Parathyroid adenoma (tissue), 2 donors: Measurements from ENCODE around the gene EEPD1.
"Not testable (repeated sequence)": the region's sequence is repeated elsewhere in the genome, so short reads cannot be mapped to it uniquely, and the experiment has no call there.

Experiments
- H2AFZ ChIP-seq: fragments of 300-600 bp; sonication (generic); one replicate; pipeline ENCODE4 v1.7.0; 2017; ENCODE audit warnings: antibody characterized with exemption, mild to moderate bottlenecking
- H3K27ac ChIP-seq: fragments of 300-600 bp; sonication (generic); one replicate; pipeline ENCODE4 v1.7.0; 2017
- H3K27me3 ChIP-seq: fragments of 300-600 bp; sonication (generic); one replicate; pipeline ENCODE4 v1.7.0; 2017; ENCODE audit warnings: low read length; ENCODE audit not compliant: control insufficient read depth, insufficient read depth
- H3K36me3 ChIP-seq: fragments of 300-600 bp; sonication (generic); one replicate; pipeline ENCODE4 v1.7.0; 2017; ENCODE audit warnings: low read length; ENCODE audit not compliant: control insufficient read depth, insufficient read depth
- H3K4me1 ChIP-seq: fragments of 300-600 bp; sonication (generic); one replicate; pipeline ENCODE4 v1.7.0; 2017; ENCODE audit warnings: control low read depth
- H3K4me2 ChIP-seq: fragments of 300-600 bp; sonication (generic); one replicate; pipeline ENCODE4 v1.7.0; 2017; ENCODE audit warnings: low read length
- H3K4me3 ChIP-seq: fragments of 300-600 bp; sonication (generic); one replicate; pipeline ENCODE4 v1.7.0; 2017; ENCODE audit warnings: low read depth, low read length
- H3K79me2 ChIP-seq: fragments of 300-600 bp; sonication (generic); one replicate; pipeline ENCODE4 v1.7.0; 2017; ENCODE audit warnings: control low read depth
- H3K9ac ChIP-seq: fragments of 300-600 bp; sonication (generic); one replicate; pipeline ENCODE4 v1.7.0; 2017; ENCODE audit warnings: mild to moderate bottlenecking
- H3K9me3 ChIP-seq: fragments of 300-600 bp; sonication (generic); one replicate; pipeline ENCODE4 v1.7.0; 2017; ENCODE audit warnings: low read length; ENCODE audit not compliant: control insufficient read depth
- TF ChIP-seq, protein P1 (sequence below): fragments of 300-600 bp; sonication (generic); IDR thresholded peaks from one replicate; pipeline ENCODE4 v1.7.0; 2017; ENCODE audit warnings: antibody characterized with exemption, mild to moderate bottlenecking
- donor health status: primary hyperparathyroidism.

EEPD1 gene

DNA sequence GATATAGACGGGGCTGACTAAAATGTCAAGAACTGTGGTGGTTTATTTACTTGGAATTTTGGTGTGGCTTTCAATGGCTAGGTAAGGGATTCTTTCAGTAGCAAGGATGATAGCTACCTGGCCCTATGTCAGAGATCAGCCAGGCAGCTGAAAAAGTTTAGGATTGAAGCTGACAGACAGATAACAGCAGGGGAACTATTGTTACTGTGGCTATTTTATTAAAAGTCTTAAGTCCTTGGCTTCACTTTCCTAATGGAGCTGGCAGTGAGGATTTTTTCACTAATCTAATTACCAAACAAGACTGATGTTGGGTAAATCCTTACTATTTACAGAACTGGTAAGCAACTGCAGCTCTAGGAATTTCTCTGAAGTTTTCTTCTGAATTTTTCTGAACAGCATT, 164.2 kb downstream of the EEPD1 start:
- H2AFZ ChIP-seq = no peak overlapping the region
- no peaks in the 10 kb centered on the region for H3K27me3 ChIP-seq
- no peak overlapping the region for H3K9ac ChIP-seq
- H3K79me2 ChIP-seq = no peaks in the 10 kb centered on the region
- no peaks in the 10 kb centered on the region for H3K9me3 ChIP-seq
- H3K4me3 ChIP-seq = no peak overlapping the region
- H3K4me1 ChIP-seq = no peaks in the 10 kb centered on the region
- no peak overlapping the region for H3K27ac ChIP-seq
- H3K4me2 ChIP-seq = no peak overlapping the region
- no peaks in the 10 kb centered on the region for H3K36me3 ChIP-seq
- TF ChIP-seq, protein P1, sequence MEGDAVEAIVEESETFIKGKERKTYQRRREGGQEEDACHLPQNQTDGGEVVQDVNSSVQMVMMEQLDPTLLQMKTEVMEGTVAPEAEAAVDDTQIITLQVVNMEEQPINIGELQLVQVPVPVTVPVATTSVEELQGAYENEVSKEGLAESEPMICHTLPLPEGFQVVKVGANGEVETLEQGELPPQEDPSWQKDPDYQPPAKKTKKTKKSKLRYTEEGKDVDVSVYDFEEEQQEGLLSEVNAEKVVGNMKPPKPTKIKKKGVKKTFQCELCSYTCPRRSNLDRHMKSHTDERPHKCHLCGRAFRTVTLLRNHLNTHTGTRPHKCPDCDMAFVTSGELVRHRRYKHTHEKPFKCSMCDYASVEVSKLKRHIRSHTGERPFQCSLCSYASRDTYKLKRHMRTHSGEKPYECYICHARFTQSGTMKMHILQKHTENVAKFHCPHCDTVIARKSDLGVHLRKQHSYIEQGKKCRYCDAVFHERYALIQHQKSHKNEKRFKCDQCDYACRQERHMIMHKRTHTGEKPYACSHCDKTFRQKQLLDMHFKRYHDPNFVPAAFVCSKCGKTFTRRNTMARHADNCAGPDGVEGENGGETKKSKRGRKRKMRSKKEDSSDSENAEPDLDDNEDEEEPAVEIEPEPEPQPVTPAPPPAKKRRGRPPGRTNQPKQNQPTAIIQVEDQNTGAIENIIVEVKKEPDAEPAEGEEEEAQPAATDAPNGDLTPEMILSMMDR = no peak

DNA sequence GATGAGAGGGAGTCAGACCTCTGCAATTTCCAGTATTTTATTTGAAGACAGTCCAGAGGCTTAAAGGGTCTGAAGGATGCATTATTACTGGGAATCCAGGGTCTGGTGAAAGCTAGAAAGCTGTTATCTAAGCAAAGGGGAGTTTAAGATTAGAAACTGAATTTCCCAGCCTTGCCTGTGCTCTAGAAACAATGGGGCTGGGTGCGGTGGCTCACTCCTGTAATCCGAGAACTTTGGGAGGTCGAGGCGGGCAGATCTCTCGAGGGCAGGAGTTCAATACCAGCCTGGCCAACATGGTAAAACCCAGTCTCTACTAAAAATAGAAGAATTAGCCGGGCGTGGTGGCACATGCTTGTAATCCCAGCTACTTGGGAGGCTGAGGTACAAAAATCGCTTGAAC, 165.1 kb downstream of the EEPD1 start:
- TF ChIP-seq, protein P1 = no peak

DNA sequence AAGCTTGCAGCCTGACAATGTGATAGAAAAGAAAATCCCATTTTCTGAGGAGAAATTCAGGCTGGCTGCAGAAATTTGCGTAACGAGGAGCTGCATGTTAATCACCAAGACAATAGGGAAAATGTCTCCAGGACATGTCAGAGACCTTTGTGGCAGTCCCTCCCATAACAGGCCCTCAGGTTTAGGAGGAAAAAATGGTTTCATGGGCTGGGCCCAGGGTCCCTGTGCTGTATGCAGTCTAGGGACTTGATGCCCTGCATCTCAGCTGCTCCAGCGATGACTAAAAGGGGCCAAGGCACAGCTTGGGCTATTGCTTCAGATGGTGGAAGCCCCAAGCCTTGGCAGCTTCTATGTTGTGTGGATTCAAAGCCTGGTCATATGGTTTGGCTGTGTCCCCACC, 168.2 kb downstream of the EEPD1 start:
- not testable (repeated sequence) for H3K9me3 ChIP-seq, H2AFZ ChIP-seq, H3K27ac ChIP-seq, H3K4me3 ChIP-seq, H3K4me2 ChIP-seq, H3K36me3 ChIP-seq, H3K27me3 ChIP-seq, H3K79me2 ChIP-seq, H3K4me1 ChIP-seq, H3K9ac ChIP-seq

More for the DNA sequence above, 165.1 kb downstream of the EEPD1 start:
- H3K4me1 ChIP-seq = no peaks in the 10 kb centered on the region
- H3K9me3 ChIP-seq = no peaks in the 10 kb centered on the region
- no peaks in the 10 kb centered on the region for H3K36me3 ChIP-seq
- H3K27me3 ChIP-seq = no peaks in the 10 kb centered on the region
- no peak overlapping the region for H2AFZ ChIP-seq
- H3K9ac ChIP-seq = no peak overlapping the region
- H3K4me2 ChIP-seq = no peak overlapping the region
- H3K79me2 ChIP-seq = no peaks in the 10 kb centered on the region
- H3K4me3 ChIP-seq = no peak overlapping the region
- H3K27ac ChIP-seq = no peak overlapping the region

- Histone ChIP-seq H3K79me2 (no peaks in the 10 kb centered on the region), H3K27ac (no peak overlapping the region), H2AFZ (no peak overlapping the region), H3K9me3 (no peaks in the 10 kb centered on the region), H3K36me3 (no peaks in the 10 kb centered on the region), H3K4me3 (no peak overlapping the region), H3K4me1 (no peaks in the 10 kb centered on the region), H3K4me2 (no peak overlapping the region), H3K27me3 (no peaks in the 10 kb centered on the region), H3K9ac (no peak overlapping the region)
- TF ChIP-seq, protein P1 = no peak
These were observed 183.3 kb downstream of the EEPD1 start for GRCh38 chr7:36336390-36336789.

DNA sequence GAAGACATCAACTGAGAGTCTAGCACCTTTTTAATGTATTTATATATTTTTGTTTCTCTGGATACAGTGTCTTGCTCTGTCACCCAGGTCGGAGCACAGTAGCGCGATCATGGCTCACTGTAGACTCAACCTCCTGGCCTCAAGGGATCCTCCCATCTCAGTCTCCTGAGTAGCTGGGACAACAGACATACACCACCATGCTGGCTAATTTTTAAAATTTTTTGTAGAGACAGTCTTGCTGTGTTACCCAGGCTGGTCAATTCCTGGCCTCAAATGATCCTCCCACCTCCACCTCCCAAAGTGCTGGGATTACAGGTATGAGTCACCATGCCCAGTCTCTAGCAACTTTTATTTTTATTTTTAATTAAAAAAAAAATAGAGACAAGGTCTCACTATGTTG, 185.2 kb downstream of the EEPD1 start:
- Histone ChIP-seq H3K4me3 (no peak overlapping the region), H2AFZ (no peak overlapping the region), H3K9me3 (no peaks in the 10 kb centered on the region), H3K36me3 (no peaks in the 10 kb centered on the region), H3K4me1 (no peaks in the 10 kb centered on the region), H3K4me2 (no peak overlapping the region), H3K9ac (no peak overlapping the region), H3K27ac (no peak overlapping the region), H3K79me2 (no peaks in the 10 kb centered on the region), H3K27me3 (no peaks in the 10 kb centered on the region)
- TF ChIP-seq, protein P1 = no peak
